ENCODE results near the gene OSMR.

DNA sequence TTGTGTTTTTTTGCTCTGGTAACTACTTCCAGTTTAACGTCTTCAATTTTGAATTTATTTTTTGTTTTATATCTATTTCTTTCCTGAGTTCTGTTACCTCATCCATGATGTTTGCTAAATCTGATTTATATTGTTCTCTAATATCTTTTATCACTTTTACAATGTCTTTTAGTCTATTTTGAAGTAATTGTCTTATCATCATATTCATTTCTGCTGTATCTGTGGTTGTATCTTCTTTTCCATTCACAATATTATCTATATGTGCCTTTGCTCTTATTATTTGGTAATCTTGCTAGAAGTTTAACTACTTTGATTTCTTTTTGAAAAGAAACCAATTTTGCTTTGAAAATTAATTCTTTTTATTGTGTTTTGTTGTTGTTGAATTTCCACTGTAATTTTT is 43.6 kb downstream of the OSMR start:
- TF ChIP-seq, protein P1, sequence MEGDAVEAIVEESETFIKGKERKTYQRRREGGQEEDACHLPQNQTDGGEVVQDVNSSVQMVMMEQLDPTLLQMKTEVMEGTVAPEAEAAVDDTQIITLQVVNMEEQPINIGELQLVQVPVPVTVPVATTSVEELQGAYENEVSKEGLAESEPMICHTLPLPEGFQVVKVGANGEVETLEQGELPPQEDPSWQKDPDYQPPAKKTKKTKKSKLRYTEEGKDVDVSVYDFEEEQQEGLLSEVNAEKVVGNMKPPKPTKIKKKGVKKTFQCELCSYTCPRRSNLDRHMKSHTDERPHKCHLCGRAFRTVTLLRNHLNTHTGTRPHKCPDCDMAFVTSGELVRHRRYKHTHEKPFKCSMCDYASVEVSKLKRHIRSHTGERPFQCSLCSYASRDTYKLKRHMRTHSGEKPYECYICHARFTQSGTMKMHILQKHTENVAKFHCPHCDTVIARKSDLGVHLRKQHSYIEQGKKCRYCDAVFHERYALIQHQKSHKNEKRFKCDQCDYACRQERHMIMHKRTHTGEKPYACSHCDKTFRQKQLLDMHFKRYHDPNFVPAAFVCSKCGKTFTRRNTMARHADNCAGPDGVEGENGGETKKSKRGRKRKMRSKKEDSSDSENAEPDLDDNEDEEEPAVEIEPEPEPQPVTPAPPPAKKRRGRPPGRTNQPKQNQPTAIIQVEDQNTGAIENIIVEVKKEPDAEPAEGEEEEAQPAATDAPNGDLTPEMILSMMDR (IDR thresholded peaks at IDR 0.05): no peak
- TF ChIP-seq ZFX (IDR thresholded peaks at IDR 0.05; ENCODE audit: borderline replicate concordance): no peak
